Fibroblast of upper back skin (primary cell): ENCODE results near the gene YIPF1.

Experiments used
- DNase-seq: peaks from one replicate; pipeline ENCODE4 v3.0.0-alpha.2; 2013

Gene YIPF1

DNA sequence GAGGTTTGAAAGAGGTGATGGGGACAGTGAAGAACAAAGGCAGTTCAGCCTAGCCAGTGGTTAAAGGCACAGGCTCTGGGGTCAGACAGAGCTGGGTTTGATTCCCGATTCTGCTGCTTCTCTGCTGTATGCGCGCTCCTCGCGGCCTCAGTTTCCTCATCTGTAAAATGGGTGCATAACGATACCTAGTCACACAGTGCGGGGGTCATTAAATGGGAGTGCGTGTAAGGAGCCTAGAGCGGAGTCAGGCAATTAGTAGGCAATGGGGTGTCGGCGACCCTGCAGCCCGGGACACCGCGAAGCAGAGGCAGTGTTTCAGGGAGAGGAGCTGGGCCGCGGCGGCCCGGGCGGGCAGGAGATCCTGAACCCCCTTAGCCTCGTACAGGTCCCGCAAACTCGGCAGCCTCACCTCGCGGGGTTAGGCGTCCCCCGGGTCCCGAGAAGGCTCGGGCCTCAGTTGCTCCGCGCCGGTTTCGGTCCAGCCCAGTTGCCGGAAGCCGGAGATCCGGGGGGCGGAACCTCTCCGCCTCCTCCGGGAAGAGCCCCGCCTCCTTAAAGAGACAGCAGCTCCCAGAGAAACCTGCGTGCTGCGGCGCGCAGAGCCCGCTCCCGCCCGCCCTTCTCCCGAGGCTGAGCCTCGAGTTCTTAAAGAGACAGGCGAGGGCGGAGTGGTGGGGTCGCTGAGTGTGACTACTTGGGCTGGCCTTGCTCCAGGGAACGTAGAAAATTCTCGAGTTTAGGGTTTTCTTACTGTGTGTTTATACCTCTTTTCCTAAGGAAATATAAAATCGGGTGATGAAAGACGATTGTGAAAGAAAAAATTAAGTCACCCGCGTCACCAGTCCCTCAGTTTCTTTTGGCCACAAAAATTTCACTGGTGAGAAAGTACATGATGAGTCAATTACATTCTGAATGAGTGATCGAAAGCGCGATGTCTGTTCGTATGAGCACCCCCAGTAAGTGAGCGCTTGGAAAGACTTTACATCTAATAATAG lies at the start of gene YIPF1:
YIPF1 (minus strand) TSS at position 494 of the 995 bp plus-strand sequence. CDS start 860 bp downstream, outside the sequence.
- peak; percentile 86 for DNase-seq

DNA sequence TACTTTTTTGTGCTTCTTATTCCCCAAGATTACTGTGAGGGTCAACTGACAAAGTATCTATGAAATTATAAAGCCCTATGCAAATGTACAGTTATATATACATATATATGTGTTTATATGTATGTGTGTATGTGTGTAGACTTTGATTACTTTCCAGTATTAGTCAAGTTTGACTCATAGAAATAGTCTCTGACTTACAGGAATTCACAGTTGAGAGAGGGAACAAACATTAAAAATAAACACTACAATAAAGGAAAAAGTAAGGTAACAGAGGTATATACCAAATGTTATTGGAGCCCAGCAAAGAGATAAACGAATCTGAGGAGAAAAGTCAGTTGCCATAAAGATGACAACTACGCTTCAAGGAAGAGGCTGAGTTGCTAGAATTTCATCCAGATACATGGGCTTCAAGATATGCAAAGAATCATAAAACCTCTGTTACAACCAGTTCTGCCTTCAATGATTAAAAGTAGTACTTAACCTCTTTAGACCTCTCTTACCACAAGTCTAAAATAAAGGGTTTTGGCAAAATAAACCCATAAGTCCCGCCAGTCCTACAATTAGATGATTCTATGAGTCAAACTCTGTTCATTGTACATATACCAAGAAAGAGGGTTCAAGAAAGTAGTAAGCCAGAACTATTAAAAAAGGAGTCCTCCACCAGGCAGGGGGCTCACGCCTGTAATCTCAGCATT lies 48.7 kb upstream of the YIPF1 start:
- DNase-seq = peak; percentile 12

GRCh38 chr1:53936430-53936829 lies 46.8 kb upstream of the YIPF1 start:
- DNase-seq = no peak

DNA sequence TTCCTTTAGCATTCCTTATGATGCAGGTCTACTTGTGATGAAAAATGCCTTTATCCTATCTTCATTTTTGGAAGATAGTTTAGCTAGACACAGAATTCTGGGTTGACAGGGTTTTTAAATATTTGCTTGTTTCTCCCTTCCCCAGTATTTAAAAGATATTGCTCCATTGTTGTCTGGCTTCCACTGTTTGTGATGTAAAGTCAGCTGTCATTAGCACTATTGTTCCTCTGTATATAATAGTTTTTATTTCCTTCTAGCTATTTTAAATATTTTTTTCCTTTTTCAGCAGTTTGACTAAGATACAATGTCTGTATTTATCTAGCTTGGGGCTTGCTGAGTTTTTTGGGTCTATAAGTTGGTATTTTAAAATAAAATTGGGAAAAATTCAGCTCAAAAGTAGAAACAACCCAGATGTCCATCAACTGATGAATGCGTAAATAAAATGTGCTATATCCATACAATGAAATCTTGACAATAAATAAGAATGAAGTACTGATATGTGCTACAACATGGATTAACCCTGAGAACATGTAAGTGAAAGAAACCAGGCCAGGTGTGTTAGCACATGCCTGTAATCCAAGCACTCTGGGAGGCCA lies 44.7 kb upstream of the YIPF1 start:
- no peak for DNase-seq

- no peak for DNase-seq
Observed at GRCh38 chr1:53931523-53931922, 41.9 kb upstream of the YIPF1 start.

DNA sequence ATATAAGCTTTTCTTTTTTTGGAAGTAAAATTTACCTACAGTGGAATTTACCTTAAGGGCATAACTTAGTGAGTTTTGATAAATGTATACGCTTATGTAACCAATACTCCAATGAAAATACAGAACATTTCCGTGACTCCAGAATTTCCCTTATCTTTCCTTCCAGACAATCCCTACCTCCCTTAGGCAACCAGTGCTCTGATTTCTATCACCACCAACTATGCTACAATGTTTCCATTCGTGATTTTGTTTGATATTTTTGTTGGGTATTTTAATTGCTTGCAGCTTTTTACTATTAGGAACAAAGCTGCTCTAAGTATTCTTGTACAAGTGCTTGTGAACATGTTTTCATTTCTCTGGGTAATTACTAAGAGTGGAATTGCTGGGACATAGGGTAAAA lies 41.3 kb upstream of the YIPF1 start:
- DNase-seq = no peak

DNA sequence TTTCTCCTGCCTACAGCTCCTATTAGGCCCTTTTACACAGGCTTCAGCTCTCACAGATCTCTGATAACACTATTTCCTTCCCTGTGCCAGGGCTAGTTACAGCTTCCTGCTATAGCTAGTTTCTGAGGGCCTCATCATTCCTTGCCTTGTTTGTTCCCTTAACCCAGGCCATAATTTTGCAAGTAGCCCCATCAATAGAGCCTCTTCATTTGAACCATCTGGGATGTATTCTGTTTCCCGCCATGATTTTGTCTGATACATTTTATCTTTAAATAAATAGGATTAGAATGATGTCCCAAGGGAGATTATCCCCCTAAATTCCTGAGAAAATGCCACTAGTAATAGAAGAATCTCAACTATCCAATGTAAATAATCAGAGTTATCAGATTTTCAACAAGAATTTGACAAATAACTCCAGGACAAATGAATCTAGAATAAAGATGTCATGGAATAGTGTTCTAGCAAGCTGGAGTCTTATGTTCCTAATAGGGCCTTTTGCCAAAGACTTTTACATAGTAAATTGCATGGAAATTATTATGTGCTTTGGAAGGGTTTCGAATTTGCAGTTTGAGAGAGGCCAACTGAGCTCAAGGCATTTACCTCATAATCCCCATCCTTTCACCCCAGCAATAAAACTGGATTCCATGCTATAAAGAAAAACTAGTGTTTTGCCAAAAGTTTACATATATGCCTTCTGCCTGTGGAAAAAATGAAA lies 39.8 kb upstream of the YIPF1 start:
- peak; percentile 14 for DNase-seq

DNA sequence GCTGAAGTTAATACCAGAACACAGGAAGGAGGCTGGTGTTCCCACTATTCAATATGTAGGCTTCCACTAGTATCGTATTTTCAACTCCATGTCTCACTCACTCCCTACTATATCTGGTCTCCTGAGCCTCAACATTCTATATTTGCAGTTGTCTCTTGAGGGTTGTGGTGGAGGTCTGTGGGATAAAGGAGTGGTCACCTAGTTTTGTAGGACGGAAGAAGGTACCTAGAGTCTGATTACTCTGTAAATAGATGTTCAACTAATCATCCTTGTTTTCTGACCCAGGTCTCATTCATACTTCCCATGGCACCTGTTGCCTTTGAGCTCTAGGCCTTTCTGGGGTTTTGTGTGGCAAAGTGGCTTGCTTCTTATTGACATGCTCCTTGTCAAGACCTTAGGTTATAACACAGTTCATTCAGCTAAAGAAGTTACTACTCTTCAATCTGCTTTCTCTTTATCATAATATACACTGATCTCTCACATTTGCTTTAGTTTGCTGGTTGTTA lies 37.8 kb upstream of the YIPF1 start:
- DNase-seq = no peak

DNA sequence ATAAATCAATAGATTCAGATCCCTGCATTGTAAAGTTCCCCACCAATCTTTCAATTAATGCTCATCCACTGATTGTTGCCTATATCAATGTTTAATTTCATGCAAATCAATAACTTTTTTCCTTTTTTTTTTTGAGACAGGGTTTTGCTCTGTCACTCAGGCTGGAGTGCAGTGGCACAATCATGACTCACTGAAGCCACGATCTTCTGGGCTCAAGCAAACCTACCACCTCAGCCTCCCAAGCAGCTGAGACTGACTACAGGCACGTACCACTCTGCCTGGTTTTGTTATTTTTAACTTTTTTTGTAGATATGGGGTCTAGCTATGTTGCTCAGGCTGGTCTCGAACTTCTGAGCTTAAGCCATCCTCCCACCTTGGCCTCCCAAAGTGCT lies 30.1 kb upstream of the YIPF1 start:
- DNase-seq = peak; percentile 23

GRCh38 chr1:53918343-53918742 lies 28.7 kb upstream of the YIPF1 start:
- no peak for DNase-seq

- DNase-seq = no peak
Observed at GRCh38 chr1:53913352-53914033, 23.9 kb upstream of the YIPF1 start.

DNA sequence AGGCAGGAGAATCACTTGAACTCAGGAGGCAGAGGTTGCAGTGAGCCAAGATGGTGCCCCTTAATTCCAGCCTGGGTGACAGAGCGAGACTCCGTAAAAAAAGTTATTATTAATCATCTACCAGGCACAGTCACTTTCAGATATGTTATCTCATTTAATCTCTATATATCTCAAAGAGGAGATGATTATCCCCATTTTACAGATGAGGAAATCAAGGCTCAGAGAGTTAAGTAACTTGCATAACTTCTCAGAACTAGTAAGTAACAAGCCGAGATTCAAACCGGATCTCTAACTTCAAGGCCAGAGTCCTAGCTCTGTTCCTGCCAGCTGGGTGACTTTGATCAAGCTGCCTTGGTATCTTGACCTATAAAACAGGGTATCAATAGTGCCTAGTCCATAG lies 21.8 kb upstream of the YIPF1 start:
- no peak for DNase-seq

DNA sequence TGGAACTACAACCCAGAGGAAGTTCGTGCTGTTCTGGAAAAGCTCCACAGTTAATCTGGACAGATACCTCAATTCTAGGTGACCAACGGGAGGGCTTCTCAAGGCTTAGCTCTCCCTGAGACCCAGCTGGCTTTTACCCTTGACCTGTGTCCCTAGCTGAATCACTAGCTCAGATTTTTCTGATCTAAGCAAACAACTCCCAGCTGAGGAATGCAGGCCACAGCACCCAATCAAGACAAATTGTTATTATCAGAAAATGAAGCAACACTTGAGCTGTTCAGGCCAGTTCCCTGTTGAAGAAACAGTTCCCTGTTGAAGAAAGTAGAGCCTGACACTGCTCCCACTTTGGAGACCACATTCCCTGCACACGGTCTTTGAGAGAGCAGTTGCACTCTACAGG lies 20.3 kb upstream of the YIPF1 start:
- no peak for DNase-seq

DNA sequence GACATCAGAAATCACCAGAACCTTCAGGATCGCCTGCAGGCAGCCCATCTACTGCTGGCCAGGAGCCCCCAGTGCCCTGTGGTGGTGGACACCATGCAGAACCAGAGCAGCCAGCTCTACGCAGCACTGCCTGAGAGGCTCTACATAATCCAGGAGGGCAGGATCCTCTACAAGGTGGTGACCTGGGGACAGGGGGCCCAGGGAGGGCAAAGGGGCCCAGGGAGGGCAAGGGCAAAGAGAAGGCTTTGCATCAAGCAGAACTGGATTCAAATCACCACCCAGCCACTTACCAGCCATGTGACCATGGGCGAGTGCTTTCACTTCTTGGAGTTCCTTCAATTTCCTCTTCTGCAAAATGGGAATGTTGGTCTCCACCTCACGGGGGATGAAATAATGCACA lies 16.5 kb upstream of the YIPF1 start:
- no peak for DNase-seq

GRCh38 chr1:53905509-53905908 lies 15.9 kb upstream of the YIPF1 start:
- no peak for DNase-seq

DNA sequence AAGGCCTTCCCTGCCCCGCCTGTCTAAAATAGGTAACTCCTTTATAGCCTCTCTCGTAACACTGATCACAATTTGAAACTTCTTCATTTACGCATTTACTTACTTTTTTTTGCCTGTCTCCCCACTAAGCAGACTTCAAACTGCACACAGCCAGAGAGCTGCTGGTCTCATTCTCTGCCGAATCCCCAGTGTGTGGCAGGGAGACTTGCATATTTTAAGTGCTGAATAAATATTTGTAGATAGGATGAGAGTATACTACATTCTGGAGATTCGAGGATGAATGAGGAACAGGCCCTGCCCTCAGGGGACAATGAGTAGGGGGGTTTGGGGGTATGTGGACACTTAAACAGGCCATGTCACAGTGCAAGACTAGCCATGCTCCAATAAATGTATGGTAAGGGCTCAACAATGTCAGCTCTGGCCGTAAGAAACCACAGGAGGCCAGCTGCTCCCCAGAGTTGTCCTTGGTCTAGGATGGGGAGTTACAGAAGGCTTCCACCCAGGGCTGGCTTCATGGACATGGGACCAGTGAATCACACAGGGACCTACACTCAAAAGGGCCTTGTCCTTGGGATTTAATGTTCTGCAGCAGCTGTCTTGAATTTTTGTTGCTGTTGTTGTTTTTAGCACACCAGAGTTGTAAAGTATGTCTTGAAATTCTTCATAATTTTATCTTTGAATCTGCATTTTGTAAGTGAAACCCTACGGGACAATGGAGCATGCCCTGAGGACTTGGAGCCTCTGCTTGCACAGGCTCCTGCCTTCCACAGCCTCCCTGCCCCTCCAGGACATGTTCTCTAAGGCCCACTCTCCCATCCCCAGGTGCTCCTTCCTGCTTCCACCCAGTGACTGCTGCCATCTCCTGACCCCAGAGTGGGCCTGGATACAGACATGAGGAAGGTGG lies 12.9 kb upstream of the YIPF1 start:
- no peak for DNase-seq

GRCh38 chr1:53899708-53900107 lies 10.1 kb upstream of the YIPF1 start:
- no peak for DNase-seq

GRCh38 chr1:53899206-53899628 lies 9.6 kb upstream of the YIPF1 start:
- peak; percentile 95 for DNase-seq

GRCh38 chr1:53896635-53897229 lies 7.1 kb upstream of the YIPF1 start:
- peak; percentile 91 for DNase-seq

GRCh38 chr1:53895421-53895820 lies 5.8 kb upstream of the YIPF1 start:
- DNase-seq = no peak

DNA sequence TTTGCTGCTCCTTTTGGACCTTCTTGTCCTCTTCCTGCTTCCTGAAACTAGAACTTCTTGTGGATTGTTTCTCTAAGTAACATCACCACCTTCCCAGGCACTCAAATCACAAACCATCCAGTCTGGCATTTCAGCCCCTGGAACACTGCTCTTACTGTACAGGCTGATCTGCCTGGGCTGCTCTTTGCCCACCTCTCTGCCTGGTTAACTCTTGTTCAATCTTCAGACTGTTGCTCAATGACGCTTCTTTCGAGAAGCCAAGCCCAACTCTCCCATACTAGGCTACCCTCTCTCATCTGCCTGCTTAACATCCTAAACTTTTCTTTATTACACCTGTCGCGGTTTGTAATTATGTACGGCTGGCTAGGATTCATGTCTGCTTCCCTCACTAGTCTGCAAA lies 5.0 kb upstream of the YIPF1 start:
- no peak for DNase-seq
